Measurements from ENCODE around the gene VWCE.
"Not testable (repeated sequence)": the region's sequence is repeated elsewhere in the genome, so short reads cannot be mapped to it uniquely, and the experiment has no call there.

The VWCE gene

DNA sequence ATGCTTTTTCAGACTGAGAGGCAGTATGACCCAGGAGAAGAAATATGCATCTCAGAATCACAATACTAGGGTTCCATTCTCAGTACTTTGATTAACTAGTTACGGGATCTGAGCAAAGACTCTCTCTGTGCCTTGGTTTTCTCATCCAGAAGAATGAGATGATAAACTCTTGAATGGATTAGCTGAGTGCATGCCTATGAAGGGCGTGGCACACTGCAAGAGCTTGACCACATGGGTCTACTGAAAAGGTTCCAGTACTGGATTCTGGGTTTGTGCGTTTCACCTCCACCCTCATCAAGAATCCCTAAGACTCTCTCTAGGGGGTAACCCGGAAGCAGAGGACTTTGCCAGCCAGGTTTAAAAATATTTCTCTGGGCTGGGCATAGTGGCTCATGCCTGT is 28.5 kb downstream of the VWCE start:
- peaks cover 27% of the 10 kb centered on the region for H3K36me3 ChIP-seq (ENCODE audit: control insufficient read depth, insufficient read depth, low read length)
- no peak overlapping the region for H3K4me3 ChIP-seq (ENCODE audit: low read depth, low read length)
- H3K4me1 ChIP-seq (ENCODE audit: control insufficient read depth, insufficient read depth, low read length) = no peaks in the 10 kb centered on the region
- no peaks in the 10 kb centered on the region for H3K27me3 ChIP-seq (ENCODE audit: control insufficient read depth, insufficient read depth, low read length)
- H3K9ac ChIP-seq (ENCODE audit: low read length) = no peak overlapping the region
- H3K9me3 ChIP-seq (ENCODE audit: control insufficient read depth, insufficient read depth, low read depth, low read length) = no peaks in the 10 kb centered on the region
- H3K27ac ChIP-seq (ENCODE audit: low read depth, low read length) = no peak overlapping the region

DNA sequence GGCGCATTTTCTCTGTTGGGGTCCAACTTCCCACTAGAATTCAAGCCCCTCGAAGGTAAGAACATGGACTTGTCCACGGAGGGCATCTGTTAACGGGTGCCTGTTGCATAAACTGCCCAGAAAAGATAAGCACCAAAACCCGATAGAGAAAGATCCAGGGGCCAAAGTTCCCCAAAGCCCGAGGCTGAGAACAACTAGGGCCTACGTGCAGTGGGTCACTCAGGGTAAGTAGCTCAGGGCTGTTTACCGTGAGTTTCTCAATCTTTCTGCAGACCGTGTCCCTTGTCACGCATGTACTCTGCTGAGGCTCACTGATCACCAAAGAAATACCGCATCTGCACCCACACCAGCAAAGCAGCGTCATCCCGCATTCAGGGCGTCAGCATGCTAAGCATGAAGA is 29.8 kb downstream of the VWCE start:
- no peaks in the 10 kb centered on the region for H3K9me3 ChIP-seq (ENCODE audit: control insufficient read depth, insufficient read depth, low read depth, low read length)
- no peak overlapping the region for H3K4me3 ChIP-seq (ENCODE audit: low read depth, low read length)
- no peak overlapping the region for H3K27ac ChIP-seq (ENCODE audit: low read depth, low read length)
- peaks cover 19% of the 10 kb centered on the region for H3K36me3 ChIP-seq (ENCODE audit: control insufficient read depth, insufficient read depth, low read length)
- H3K9ac ChIP-seq (ENCODE audit: low read length) = no peak overlapping the region
- no peaks in the 10 kb centered on the region for H3K27me3 ChIP-seq (ENCODE audit: control insufficient read depth, insufficient read depth, low read length)
- no peaks in the 10 kb centered on the region for H3K4me1 ChIP-seq (ENCODE audit: control insufficient read depth, insufficient read depth, low read length)

DNA sequence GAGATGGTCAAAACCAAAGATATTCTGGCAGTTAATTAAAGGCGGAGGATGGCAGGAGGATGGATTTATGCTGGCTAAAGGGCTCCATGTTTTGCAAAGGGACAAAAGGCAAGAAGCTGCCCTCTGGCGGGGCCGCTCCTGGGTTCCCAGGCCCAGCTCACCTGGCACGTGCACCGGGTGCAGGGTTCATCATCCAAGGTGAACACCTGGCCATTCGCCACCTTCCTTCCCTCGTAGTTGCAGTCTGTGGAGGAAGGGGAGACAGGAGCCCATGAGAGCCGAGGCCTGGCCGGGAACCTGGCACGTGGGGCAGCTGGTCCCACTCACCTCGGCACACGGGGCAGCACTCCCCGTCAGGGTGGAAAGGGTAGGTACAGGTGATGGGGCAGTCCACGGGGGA is 30.3 kb downstream of the VWCE start:
- Histone ChIP-seq H3K9me3 (ENCODE audit: control insufficient read depth, insufficient read depth, low read depth, low read length) (no peaks in the 10 kb centered on the region), H3K9ac (ENCODE audit: low read length) (no peak overlapping the region), H3K27ac (ENCODE audit: low read depth, low read length) (no peak overlapping the region), H3K4me3 (ENCODE audit: low read depth, low read length) (no peak overlapping the region), H3K27me3 (ENCODE audit: control insufficient read depth, insufficient read depth, low read length) (no peaks in the 10 kb centered on the region), H3K4me1 (ENCODE audit: control insufficient read depth, insufficient read depth, low read length) (no peaks in the 10 kb centered on the region), H3K36me3 (ENCODE audit: control insufficient read depth, insufficient read depth, low read length) (peaks cover 16% of the 10 kb centered on the region)

DNA sequence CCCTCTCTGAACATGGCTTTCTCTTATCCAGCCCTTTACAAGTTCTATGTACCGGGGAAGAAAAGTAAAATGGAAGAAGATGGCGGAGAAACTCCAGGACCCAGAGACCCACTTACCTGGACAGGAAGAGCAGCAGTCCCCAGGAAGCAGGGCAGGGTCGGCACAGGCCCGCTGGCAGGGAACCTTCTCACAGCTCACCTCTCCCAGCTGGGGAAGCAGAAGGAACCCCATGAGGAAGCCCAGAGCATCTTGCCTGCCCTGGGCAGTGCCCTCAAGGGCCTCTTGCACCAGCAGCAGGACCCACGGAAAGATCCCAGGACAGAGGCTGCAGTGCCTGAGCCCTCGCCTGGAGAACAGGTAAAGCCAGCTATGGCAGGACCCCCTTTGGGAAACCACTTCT is 30.7 kb downstream of the VWCE start:
- H3K36me3 ChIP-seq (ENCODE audit: control insufficient read depth, insufficient read depth, low read length) = peaks cover 18% of the 10 kb centered on the region
- H3K9ac ChIP-seq (ENCODE audit: low read length) = no peak overlapping the region
- H3K9me3 ChIP-seq (ENCODE audit: control insufficient read depth, insufficient read depth, low read depth, low read length) = no peaks in the 10 kb centered on the region
- H3K27ac ChIP-seq (ENCODE audit: low read depth, low read length) = no peak overlapping the region
- H3K4me3 ChIP-seq (ENCODE audit: low read depth, low read length) = no peak overlapping the region
- H3K4me1 ChIP-seq (ENCODE audit: control insufficient read depth, insufficient read depth, low read length) = no peaks in the 10 kb centered on the region
- H3K27me3 ChIP-seq (ENCODE audit: control insufficient read depth, insufficient read depth, low read length) = no peaks in the 10 kb centered on the region

DNA sequence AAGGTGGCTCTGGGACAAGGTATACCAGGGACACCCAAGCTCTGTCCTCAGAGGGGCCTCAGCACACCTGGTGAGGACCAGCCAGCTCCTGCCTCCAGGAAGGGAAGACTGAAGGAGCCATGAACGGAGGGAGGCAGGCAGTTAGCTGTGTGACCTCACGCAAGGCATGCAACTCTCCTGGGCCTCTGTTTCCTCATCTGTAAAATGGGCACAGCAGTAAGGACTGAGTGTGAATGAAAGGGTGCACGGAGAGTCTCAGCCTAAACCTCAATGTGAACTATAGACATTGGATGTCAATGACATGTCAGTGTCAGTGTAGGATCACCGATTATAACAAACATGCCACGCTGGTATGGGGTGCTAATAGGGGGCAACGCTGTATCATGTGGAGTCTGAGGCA is 35.8 kb downstream of the VWCE start:
- Histone ChIP-seq H3K4me1 (ENCODE audit: control insufficient read depth, insufficient read depth, low read length) (no peaks in the 10 kb centered on the region), H3K9ac (ENCODE audit: low read length) (no peak overlapping the region), H3K36me3 (ENCODE audit: control insufficient read depth, insufficient read depth, low read length) (peaks cover 23% of the 10 kb centered on the region), H3K27ac (ENCODE audit: low read depth, low read length) (no peak overlapping the region), H3K4me3 (ENCODE audit: low read depth, low read length) (no peak overlapping the region), H3K27me3 (ENCODE audit: control insufficient read depth, insufficient read depth, low read length) (no peaks in the 10 kb centered on the region), H3K9me3 (ENCODE audit: control insufficient read depth, insufficient read depth, low read depth, low read length) (no peaks in the 10 kb centered on the region)

DNA sequence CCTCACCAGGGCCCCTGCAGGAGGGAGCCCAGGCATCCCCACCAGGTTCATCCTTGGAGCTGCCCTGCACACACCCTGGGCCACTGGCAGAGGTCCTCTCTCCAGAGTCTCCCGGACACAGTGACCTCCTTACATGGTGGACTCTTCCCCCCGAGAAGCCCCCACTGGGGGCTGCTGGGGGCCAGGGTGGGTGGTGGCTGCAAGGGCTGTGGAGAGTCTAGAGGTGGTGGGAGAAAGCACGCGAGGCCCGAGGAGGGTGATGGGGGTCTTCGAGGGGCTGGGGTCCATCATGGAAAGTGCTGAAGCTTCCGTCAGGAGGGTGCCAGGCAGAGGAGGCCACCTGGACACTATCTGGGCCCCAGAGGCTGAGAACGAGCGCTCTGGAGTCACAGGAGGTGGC is 36.6 kb downstream of the VWCE start:
- Histone ChIP-seq H3K9ac (ENCODE audit: low read length) (no peak overlapping the region), H3K4me3 (ENCODE audit: low read depth, low read length) (no peak overlapping the region), H3K4me1 (ENCODE audit: control insufficient read depth, insufficient read depth, low read length) (no peaks in the 10 kb centered on the region), H3K27me3 (ENCODE audit: control insufficient read depth, insufficient read depth, low read length) (no peaks in the 10 kb centered on the region), H3K9me3 (ENCODE audit: control insufficient read depth, insufficient read depth, low read depth, low read length) (no peaks in the 10 kb centered on the region), H3K36me3 (ENCODE audit: control insufficient read depth, insufficient read depth, low read length) (peaks cover 19% of the 10 kb centered on the region), H3K27ac (ENCODE audit: low read depth, low read length) (no peak overlapping the region)

DNA sequence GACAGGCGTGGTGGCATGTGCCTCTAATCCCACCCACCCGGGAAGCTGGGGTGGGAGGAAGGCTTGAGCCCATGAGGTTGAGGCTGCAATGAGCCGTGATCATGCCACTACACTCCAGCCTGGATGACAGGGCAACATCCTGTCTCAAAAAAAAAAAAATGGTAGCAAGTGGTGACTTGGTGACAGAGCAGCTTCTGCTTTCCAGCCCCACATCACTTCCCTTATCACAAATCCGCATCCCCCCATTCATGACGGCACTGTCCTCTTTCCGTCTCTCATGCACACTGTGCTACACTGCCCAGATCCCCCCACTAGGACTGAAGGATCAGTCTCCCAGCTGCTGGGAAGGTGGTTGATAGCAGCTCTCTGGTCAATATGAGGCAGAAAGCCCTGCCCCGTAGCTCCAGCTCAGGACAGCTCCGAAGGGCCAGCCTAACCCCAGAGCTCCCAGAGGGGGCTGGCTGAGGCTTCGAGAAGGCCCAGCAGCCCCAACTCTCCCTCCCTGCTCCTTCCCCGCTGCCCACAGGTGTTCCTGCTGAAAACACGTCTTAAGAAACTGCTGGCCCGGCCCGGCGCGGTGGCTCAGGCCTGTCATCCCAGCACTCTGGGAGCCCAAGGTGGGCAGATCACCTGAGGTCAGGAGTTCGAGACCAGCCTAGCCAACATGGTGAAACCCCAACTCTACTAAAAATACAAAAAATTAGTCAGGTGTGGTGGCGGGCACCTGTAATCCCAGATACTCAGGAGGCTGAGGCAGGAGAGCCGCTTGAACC is 38.2 kb downstream of the VWCE start:
- Histone ChIP-seq H3K4me1 (ENCODE audit: control insufficient read depth, insufficient read depth, low read length) (no peaks in the 10 kb centered on the region), H3K4me3 (ENCODE audit: low read depth, low read length) (no peak overlapping the region), H3K27ac (ENCODE audit: low read depth, low read length) (no peak overlapping the region), H3K9ac (ENCODE audit: low read length) (no peak overlapping the region), H3K36me3 (ENCODE audit: control insufficient read depth, insufficient read depth, low read length) (peaks cover 15% of the 10 kb centered on the region), H3K27me3 (ENCODE audit: control insufficient read depth, insufficient read depth, low read length) (no peaks in the 10 kb centered on the region), H3K9me3 (ENCODE audit: control insufficient read depth, insufficient read depth, low read depth, low read length) (no peaks in the 10 kb centered on the region)

DNA sequence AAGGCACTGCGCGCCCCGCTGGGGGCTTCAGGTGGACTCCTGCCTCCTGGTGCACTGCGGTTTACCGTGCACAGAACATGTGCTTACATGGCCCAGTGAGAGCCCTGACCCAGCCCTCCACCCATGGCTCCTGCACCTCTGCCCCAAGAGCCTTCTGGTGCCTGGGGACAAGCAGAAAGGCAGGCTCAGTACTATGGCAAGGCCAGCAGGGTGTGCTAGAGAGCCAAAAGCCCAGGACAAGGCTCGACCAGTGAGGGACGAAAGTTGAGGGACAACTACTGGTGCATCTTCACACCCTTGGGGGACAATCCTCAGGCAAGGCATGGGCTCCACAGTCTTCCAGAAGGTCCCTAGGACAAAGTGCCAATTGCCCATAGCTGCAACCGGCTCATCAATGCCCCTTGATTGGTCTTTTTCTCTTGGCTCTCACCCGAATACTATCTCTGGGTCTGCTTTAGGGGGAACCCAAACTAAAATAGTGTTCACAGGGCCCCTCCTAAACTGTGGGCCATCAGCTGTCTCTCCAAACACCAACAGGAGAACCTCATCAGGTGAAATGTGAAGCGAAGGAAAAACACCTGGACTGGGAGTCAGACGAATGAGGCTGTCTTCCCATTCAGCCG is 40.6 kb downstream of the VWCE start:
- Histone ChIP-seq H3K4me1 (ENCODE audit: control insufficient read depth, insufficient read depth, low read length) (no peaks in the 10 kb centered on the region), H3K27me3 (ENCODE audit: control insufficient read depth, insufficient read depth, low read length) (no peaks in the 10 kb centered on the region), H3K4me3 (ENCODE audit: low read depth, low read length) (no peak overlapping the region), H3K27ac (ENCODE audit: low read depth, low read length) (no peak overlapping the region), H3K9ac (ENCODE audit: low read length) (no peak overlapping the region), H3K36me3 (ENCODE audit: control insufficient read depth, insufficient read depth, low read length) (peaks cover 15% of the 10 kb centered on the region), H3K9me3 (ENCODE audit: control insufficient read depth, insufficient read depth, low read depth, low read length) (no peaks in the 10 kb centered on the region)

DNA sequence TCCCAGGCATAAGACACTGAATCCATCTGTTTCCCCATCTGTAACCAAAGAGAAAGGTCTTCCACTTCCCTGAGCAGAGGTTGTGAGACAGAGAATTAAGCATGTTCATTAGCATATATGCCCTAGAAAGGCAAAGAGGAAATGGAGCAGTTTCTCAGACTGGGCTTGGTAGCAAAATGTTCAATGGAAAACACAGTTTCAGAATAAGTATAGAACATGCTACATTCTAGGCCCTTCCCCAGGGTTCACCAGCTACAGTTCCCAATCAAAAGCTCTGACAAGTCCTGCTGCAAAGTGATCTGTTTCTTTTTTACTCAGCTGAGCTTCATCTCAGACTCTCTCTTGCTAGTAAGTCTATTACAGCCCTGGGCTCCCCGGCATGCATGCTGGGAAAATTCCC is 42.8 kb downstream of the VWCE start:
- H3K27ac ChIP-seq (ENCODE audit: low read depth, low read length); H3K9ac ChIP-seq (ENCODE audit: low read length); H3K36me3 ChIP-seq (ENCODE audit: control insufficient read depth, insufficient read depth, low read length); H3K9me3 ChIP-seq (ENCODE audit: control insufficient read depth, insufficient read depth, low read depth, low read length); H3K4me1 ChIP-seq (ENCODE audit: control insufficient read depth, insufficient read depth, low read length); H3K4me3 ChIP-seq (ENCODE audit: low read depth, low read length); H3K27me3 ChIP-seq (ENCODE audit: control insufficient read depth, insufficient read depth, low read length): not testable (repeated sequence)

DNA sequence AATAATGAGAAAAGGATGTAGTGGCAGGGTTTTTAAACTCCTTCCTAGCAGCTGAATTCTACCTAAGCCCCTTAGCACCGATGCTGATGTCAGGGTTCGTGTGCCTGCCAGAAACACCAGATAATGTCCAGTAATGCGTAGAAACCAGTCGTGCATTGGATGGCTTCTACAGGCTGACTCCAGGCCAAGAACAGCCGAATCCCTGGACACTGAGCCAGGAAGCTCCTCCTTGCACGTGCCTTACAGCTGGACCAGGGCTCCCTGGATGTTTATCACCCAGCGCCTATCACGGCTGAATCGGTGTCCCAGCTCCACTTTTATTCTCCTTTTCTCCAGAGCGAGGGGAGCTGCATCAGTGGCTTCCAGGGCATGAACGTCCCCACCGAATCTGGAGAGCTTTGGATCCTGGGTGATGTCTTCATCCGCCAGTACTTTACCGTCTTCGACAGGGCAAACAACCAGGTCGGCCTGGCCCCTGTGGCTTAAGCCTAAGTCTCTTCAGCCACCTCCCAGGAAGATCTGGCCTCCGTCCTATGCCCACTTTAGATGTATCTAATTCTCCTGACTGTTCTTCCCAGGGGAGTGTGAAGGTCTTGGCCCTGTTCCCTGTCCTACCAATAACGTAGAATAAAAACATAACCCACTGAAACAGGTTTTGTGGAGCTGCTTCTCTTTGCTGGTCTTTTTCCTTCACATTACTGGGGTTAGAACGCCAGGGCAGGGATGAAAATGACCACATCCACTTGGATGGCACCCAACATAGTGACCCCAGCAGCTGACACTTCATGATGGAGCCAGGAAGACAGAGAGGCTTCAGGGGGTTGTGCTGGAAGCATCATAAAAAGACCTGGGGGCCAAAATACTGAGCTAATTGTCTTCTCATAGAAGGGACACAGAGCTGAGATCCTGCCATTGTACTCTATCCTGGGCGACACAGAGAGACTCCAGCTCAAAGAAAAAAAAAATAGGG is 44.0 kb downstream of the VWCE start:
- H3K4me3 ChIP-seq (ENCODE audit: low read depth, low read length); H3K27ac ChIP-seq (ENCODE audit: low read depth, low read length); H3K9me3 ChIP-seq (ENCODE audit: control insufficient read depth, insufficient read depth, low read depth, low read length); H3K36me3 ChIP-seq (ENCODE audit: control insufficient read depth, insufficient read depth, low read length); H3K9ac ChIP-seq (ENCODE audit: low read length); H3K4me1 ChIP-seq (ENCODE audit: control insufficient read depth, insufficient read depth, low read length); H3K27me3 ChIP-seq (ENCODE audit: control insufficient read depth, insufficient read depth, low read length): not testable (repeated sequence)

DNA sequence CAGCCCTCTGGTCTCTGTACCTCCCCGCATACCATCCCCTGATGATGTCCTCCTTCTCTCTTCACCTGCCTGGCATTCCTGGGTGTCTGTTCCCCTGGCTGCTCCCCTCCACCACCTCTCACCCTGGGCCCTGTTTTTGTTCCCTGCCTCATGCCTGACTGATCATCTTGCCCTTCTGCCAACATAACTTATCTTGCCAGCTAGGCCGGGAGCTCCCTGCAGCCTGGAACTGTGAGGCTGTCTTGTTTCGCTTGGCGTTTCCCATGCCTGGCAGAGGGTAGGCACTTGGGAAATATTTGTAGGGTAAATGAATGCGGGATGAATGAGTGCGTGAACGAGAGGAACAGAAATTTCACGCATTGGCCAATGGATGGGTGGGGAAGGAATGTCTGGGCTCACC is 45.9 kb downstream of the VWCE start:
- H3K27ac ChIP-seq (ENCODE audit: low read depth, low read length); H3K4me1 ChIP-seq (ENCODE audit: control insufficient read depth, insufficient read depth, low read length); H3K9me3 ChIP-seq (ENCODE audit: control insufficient read depth, insufficient read depth, low read depth, low read length): not testable (repeated sequence)

More for the DNA sequence above, 45.9 kb downstream of the VWCE start:
- not testable (repeated sequence) for H3K27me3 ChIP-seq (ENCODE audit: control insufficient read depth, insufficient read depth, low read length); H3K4me3 ChIP-seq (ENCODE audit: low read depth, low read length); H3K9ac ChIP-seq (ENCODE audit: low read length); H3K36me3 ChIP-seq (ENCODE audit: control insufficient read depth, insufficient read depth, low read length)

All from HUES6 (cell line).